CD4-positive, alpha-beta T cell treated with Interferon gamma for 1 hour (primary cell): ENCODE measurements around the gene MACROD2.
"Not testable (repeated sequence)": the region's sequence is repeated elsewhere in the genome, so short reads cannot be mapped to it uniquely, and the experiment has no call there.

ENCODE experiments used
- DNase-seq: peaks from one replicate; pipeline ENCODE4 v3.0.0-alpha.2; 2020

MACROD2 gene

DNA sequence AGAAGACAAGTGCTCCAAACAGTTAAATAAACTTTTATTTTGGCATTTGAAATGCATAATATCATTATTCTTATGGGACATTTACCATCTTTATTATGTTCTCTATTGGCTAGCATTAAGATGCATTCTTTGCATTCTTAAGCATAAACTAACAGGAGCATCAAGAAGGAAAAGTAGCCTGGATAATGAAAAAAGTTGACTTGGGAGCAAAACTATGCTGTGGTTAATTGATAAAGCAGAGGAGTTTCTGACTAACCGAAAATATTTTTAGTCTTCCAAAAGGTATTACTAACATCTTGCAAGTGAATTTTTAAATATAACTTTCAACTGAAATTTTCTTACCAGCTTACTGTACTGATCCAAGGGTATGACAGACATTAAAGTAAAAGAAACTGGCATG, 201.8 kb downstream of the MACROD2 start:
- no peak for DNase-seq

DNA sequence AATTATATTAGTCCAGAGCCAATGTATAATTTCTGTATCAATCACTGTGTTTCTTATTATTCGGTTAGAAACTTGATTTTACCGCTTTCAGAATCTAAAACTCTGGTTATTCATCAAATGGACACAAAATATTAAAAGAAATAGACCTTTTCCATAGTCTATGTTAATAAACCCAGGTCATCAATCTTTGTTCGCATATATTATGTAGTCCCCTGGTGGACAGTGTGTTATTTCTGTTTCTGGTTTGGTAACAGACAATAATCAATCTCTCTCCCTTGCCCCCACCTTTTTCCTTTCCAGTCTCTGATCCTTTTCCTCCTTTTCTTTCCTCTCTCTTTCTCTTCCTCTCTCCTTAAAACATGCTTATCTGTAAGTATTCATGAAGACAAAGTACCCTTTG, 203.1 kb downstream of the MACROD2 start:
- DNase-seq = no peak

DNA sequence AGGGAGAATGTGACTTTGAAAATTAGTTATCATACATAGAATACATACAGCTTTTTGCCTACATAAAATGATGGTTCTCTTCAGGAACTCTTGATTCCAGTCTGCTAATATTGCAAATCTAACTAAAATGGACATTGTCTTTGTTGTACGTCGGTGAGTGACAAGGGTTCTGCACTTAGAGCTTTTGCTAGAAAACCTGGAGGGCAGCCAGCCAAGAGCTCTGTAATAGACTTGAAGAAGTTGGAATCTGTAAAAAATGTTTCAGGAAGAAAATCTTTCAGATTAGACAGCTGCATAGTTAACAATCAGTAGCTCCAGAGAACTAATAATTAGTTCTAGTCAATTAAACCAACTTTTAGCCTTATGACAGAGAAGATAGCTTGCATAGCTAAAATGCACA, 203.8 kb downstream of the MACROD2 start:
- no peak for DNase-seq

DNA sequence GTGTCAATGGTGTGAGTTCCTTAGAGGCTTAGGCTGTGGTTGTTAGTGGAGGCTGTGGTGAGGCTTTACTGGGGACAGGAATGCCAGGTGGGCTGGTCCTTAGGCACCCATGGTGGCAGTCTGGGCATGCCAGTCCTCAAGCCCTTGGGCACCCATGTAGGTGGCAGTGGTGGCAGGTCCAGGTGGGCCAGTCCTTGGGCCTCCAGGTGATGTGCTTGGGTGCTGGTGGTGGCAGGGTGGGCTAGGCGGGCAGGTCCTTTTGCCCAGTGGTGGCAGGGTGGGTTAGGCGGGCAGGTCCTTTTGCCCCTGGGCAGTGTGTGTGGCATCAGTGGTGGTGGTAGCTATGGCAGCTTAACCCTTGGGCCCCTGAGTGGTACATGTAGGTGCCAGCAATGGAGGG, 208.3 kb downstream of the MACROD2 start:
- DNase-seq = no peak

DNA sequence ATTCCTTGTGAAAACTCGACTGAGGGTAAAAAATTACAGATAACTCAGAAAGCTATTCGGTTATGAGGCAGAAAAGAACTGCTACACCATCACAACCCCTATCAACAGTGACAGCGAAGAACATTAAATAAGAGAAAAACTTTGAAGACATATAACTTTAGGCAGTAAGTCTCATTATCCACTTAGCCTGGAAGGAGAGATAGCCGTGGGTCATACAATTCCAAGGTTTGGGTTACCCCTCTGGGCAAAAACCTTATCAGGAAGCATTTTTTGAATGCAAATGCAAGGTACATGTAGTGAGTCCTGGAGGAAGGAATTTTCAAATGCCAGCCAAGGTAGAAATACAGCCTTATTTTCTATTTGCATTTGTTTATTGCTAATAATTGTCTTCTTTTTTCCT, 212.3 kb downstream of the MACROD2 start:
- no peak for DNase-seq

DNA sequence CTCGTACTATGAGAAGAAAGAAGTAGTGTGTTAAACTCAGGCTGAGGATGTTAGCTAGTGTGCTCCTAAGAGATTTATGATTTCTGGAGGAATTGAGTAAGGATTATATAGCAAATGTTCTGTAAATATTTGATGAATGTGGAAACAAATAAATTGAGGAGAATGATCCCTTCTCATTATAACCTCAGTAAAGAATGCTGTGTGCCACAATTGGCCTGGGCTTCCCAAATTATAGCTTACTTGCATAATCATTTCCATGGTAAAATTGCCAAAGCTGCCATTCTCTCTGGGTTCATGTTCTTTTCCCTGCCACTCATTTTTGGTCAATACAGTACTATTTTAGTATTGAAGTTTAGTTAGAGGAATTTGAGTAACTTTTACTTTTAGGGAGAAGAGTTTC, 213.6 kb downstream of the MACROD2 start:
- no peak for DNase-seq

DNA sequence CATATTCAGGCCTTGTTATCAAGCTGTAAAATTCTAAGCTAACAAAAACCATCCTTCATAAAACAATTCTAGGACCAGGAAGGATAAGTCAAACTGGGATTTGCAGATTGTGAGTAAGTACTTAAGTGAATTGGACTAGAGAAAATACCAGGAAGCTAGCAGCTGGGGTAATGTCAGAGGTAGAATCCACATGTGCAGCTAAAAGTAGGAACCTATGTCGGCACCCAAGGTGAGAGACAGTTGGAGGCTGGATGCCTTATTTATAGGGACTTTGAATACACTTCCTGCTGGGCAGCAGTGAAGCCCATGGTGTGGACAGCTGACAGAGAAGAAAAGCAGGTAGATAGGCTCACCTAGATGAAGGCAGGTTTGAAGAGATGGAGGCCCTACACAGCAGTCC, 214.8 kb downstream of the MACROD2 start:
- no peak for DNase-seq

DNA sequence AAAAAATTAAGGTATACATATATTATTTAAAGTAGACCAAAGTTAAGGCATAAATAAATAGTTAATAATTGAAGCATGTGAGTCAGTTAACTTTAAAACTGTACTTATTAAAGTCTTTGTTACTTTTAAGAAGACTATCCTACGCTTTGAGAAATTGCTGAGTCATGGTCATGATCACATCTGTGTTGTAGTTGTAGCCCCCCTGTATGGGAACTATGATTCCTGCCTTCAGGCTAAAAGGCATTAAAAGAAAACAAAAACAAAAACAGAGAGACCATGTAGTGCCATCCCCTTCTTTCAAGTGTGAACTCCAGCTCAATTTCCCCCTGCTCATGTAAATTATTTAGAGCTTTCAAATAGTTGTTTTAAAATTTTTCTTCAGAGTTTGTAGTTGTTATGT, 218.7 kb downstream of the MACROD2 start:
- no peak for DNase-seq

DNA sequence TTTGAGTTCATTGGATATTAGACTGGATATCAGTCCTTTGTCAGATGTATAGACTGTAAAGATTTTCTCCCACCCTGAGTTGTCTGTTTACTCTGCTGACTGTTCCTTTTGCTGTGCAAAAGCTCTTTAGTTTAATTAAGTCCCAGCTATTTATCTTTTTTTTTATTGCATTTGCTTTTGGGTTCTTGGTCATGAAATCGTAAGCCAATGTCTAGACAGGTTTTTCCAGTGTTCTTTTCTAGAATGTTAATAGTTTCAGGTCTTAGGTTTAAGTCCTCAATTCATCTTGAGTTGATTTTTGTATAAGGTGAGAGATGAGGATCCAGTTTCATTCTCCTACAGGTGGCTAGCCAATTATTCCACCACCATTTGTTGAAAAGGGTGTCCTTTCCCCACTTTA, 220.6 kb downstream of the MACROD2 start:
- not testable (repeated sequence) for DNase-seq

DNA sequence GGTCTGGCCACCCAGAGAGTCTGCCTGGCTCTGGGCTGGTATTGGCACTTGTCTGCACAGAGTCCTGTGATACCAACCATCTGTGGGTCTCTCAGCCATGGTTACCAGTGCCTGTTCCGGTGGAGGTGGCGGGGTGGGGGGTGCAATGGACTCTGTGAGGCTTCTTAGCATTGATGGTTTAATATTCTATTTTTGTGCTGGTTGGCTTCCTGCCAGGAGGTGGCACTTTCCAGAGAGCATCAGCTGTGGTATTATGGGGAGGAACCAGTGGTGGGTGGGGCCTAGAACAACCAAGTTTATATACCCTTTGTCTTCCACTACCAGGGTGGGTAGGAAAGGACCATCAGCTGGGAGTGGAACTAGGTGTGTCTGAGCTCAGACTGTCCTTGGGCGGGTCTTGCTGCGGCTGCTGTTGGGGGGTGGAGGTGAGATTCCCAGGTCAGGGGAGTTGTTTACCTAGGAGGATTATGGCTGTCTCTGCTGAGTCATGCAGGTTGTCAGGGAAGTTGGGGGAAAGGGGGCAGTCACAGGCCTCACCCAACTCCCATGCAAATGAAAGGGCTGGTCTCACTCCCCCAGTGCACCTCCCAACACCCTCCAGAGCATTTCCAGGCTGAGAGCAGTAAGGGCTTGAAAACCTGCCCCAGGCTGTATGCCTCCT, 224.6 kb downstream of the MACROD2 start:
- DNase-seq = no peak

DNA sequence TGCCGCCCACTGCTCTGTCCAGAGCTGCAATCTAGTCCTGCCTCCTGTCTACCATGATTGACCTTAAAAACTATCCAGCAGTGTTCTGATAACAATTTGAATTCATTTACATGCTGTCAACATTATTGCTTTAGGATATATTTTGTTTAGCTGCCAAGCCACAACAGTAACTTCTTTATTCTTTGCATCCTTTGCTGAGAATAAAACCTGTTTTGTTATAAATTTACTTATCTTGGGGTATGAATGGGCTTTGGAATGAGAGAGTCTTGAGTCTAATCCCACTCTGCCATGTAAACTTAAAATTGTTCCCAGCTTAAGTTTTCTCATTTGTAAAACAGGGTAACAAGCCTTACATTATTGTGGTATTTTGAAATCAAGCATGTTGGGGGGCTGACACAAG, 225.7 kb downstream of the MACROD2 start:
- DNase-seq = no peak

DNA sequence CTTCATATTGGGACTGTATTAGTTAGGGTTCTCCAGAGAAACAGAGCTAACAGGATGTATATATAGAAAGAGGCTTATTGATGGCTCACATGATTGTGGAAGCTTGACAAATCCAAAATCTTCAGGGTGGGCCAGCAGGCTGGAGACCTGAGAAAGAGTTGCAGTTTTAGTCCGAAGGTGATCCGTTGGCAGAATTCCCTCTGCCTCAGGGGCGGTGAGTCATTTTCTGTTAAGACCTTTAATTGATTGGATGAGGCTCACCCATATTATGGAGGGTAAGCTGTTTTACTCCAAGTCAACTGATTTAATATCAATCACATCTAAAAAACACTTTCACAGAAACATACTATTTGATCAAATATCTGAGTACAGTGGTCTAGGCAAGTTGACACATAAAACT, 228.5 kb downstream of the MACROD2 start:
- DNase-seq = no peak

DNA sequence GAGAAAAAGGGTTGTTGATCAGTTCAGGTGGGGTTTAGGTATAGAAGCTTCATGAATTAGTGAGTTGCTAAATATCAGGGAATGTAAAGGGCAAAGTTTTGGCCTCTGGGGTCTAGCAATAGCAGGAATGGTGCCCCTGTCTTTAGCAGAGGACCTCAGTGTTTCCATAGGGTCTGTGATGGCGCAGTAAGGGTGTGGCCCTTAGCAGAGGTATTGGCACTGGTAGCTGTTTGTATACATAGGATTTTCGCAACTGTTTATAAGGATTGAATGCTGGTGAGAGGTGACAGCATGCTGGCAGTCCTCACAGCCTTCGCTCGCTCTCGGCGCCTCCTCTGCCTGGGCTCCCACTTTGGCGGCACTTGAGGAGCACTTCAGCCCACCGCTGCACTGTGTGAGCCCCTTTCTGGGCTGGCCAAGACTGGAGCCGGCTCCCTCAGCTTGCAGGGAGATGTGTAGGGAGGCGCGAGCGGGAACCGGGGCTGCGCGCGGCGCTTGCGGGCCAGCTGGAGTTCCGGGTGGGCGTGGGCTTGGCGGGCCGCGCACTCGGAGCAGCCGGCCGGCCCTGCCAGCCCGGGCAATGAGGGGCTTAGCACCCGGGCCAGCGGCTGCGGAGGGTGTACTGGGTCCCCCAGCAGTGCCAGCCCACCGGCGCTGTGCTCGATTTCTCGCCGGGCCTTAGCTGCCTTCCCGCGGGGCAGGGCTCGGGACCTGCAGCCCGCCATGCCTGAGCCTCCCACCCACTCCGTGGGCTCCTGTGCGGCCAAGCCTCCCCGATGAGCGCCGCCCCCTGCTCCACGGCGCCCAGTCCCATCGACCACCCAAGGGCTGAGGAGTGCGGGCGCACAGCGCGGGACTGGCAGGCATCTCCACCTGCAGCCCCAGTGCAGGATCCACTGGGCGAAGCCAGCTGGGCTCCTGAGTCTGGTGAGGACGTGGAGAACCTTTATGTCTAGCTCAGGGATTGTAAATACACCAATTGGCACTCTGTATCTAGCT, 231.0 kb downstream of the MACROD2 start:
- not testable (repeated sequence) for DNase-seq

DNA sequence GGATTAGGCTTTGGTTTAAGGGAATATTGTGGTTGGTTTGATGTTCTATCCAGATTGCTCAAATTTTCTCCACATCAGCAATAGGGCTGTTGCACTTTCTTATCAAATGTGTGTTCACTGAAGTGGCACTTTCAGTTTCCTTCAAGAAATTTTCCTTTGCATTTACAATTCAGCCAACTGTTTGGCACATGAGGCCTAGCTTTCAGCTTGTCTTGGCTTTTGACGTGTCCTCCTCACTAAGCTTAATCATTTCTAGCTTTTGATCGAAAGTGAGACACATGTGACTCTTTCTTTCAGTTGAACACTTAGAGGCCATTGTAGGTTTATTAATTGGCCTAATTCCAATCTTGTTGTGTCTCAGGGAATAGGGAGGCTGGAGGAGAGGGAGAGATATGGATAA, 237.3 kb downstream of the MACROD2 start:
- no peak for DNase-seq

DNA sequence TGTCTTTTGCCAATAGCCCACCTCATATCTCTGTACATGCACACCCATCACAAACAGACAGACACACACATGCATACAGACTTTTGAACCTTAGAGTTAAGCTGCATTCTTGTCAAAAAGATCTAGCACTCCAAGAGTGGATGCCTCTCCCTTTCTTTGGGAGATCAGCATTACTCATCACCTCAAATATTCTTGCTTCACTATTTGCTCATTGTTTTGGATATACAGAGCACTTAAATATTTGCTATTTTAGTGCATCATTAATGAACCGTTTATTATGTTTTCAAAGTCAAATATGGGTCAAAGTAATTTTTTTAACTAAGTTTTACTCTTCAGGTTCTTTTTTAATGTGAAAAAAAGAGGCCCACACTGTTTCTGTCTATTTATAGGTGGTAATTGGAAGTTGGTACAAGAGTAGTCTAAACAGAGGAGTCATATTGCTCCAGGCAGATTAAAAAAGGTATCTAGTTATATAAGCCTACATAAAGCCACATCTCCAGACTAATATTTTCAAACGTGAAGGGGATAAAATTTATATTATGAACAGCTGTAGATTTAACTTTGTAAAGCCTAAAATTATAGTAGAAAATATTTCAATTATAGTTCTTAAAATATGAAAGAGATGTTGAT, 239.5 kb downstream of the MACROD2 start:
- DNase-seq = no peak

DNA sequence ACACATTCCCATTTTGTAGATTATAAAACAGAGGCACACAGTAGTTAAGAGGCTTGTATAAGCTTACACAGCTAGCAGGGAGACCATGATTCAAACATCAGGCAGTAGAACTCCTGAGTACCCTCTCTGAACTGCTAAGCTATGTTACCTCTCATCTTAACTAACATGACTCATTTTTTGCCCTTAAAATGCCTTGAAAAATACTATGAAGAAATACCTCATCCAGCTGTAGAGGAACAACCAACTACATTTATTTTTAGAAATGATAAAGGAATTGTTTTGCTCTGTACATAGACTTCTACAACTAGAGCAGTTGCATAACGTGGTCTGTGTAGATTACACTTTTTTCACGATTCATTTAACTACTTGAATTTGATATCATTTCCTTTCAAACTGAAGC, 240.0 kb downstream of the MACROD2 start:
- no peak for DNase-seq

DNA sequence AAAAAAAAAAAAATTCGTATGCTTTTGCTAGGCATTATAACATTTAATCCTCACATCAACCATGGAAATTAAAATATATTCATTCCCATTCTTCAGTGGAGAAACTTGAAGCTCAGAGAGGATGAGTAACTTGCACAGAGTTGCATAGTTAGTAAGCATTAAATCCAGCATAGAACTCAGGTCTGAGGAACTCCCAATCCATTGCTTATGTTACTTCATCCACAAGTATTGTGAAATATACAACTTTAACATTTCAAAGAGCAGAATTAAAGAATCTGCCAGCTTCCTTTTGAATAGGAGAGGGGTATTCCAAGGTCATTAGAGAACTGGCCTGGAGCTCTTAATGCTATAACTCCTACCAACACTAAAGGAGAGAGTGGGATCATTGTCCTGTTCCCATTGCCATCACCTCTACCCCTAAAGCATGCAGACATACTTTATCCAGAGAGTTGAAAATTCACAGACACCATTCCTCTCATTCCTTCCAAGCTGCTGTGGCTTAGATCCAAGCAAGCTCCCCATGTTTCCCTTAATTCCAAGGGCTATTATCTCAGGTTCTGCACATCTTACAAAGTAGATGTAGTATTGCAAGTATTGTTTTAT, 250.2 kb downstream of the MACROD2 start:
- no peak for DNase-seq

DNA sequence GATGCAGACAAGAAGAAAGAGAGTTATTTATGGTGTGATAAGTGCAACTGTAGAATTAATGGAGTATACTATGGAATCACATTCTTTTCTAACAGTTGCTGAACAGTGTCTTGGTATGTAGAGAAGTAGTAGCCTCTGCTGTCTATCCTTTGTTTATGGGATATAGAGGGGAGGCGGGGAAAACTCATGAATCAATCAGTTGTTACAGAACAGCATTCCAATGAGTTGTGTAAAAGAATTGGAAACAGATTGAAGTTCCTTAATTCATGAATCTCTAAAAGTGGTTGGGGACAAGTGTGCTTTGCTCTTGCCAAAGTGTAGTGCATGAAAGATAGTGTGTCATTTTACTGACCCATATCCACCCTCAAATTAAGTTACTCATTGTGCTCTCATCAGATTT, 264.4 kb downstream of the MACROD2 start:
- no peak for DNase-seq

DNA sequence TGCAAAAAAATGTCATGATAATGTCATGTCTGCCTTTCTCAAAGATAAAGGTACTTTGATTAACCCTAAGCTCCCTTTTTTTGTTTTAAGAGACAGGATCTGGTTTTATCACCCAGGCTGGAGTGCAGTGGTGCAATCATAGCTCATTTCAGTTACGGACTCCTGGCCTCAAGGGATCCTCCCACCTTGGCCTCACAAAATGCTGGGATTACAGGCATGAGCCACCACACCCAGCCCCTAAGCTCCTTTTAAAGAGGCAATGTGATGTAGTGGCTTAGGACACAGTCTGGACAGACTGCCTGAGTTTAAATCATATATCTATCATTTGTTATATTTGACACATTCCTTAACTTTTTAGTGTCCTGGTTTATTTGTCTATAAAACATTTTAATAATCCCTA, 265.1 kb downstream of the MACROD2 start:
- DNase-seq = no peak

DNA sequence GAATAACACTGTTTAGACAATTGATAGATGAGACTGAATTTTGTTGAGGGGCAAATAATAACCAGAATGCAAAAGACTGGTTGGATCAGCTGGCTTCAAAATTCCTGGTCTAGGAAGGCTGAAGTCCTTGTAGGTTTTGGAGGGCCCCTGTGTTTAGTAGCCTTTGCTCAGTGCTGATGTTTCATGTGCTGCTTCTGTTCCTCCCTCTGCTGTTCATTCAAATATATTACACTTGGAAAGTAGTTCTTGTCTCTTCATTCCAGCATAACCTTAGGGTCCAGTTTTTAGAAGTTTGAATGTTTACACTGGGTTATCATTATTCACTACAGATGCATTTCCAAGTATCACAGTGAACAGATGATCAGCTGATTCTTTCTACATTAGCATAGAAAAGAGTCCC, 269.6 kb downstream of the MACROD2 start:
- DNase-seq = no peak

DNA sequence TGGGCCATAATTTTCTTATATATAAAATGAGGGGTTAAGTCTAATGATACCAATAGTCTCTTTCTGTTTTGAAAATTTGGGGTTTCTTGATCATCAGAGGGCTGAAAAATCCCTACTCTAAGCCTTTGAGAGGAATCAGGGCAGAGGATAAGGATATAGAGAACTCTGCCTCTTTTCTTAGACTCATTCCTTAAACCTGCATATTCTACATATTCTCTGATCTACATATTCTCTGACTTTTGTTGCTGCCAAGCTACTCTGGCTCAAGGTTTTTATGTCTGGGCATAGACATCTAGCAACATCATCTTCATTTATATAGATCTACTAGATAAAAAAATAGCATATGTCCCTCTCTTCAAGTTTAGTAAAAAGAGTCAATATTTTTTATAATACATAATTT, 270.9 kb downstream of the MACROD2 start:
- DNase-seq = no peak

DNA sequence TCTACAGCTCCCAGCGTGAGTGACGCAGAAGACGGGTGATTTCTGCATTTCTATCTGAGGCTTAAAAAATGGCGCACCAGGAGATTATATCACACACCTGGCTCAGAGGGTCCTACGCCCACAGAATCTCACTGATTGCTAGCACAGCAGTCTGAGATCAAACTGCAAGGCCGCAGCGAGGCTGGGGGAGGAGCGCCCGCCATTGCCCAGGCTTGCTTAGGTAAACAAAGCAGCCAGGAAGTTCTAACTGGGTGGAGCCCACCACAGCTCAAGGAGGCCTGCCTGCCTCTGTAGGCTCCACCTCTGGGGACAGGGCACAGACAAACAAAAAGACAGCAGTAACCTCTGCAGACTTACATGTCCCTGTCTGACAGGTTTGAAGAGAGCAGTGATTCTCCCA, 275.4 kb downstream of the MACROD2 start:
- not testable (repeated sequence) for DNase-seq

DNA sequence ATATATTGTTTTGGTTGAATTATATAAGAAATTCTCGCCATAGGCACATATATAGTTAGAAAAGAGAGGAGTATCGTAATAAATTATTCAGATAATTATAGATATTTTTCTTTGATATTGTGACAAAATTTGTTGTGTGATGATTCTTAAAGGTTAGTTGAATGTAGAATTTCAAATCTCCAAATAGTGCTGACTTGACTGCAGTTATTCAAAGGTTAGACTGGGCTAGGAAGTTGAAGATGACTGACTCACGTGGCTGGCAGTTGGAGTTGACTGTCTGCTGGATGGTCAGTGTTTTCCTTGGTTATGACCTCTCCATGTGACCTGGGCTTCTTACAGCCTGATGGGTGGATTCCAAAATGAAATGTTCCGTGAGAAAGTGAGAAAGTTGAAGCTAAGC, 286.8 kb downstream of the MACROD2 start:
- DNase-seq = no peak

DNA sequence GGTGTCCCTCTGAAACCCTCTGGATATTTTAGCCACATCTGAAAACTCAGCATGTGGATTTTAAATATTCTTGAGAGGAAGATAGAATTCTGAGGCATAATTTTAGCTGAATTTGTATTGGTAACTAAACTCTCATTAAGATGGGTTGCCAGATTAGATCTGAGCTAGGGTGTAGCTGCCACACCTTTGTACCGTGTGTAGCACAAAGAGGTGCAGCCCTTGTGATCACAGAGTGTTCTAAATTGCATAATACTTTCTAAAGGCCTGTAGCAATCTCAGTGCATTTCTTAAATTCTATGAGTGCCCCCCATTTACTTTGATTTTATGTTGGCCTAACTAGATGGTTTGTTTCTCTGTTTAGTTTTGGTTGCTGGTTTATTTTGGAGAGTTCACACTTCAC, 289.1 kb downstream of the MACROD2 start:
- no peak for DNase-seq
